ENCODE data around the gene PSD4.

The PSD4 gene

GRCh38 chr2:113173542-113174375 lies at the start of gene PSD4:
Gene PSD4, plus strand, starts transcription at chr2:113173971. Its CDS starts 8,486 bp downstream, at chr2:113182457.
- TF ChIP-seq CTCF (IDR thresholded peaks at IDR 0.05; ENCODE audit: insufficient read depth, low read length, poor library complexity, severe bottlenecking) (no peak), EZH2phosphoT487 (conservative IDR thresholded peaks at IDR 0.05; ENCODE audit: low read length) (no peak)
- Histone ChIP-seq H2AFZ (ENCODE audit: low read depth, low read length, severe bottlenecking) (peak within 1 kb of the TSS; percentile 90), H3K9me3 (ENCODE audit: insufficient read depth, low read length) (no peaks in the 10 kb centered on the region), H4K20me1 (ENCODE audit: low read depth, low read length) (peaks cover 8% of the 10 kb centered on the region; the same call in 1 of the 2 replicates), H3K79me2 (ENCODE audit: insufficient read depth, low read length) (peaks cover 45% of the 10 kb centered on the region), H3K36me3 (ENCODE audit: low read length) (no peaks in the 10 kb centered on the region), H3F3A (ENCODE audit: insufficient read depth) (peaks cover 3% of the 10 kb centered on the region; the same call in 1 of the 2 replicates), H3K4me3 (ENCODE audit: insufficient read depth, low read length, poor library complexity, severe bottlenecking) (peak within 1 kb of the TSS; percentile 73), H3K27me3 (ENCODE audit: low read length) (no peaks in the 10 kb centered on the region), H3K27ac (ENCODE audit: low read depth, low read length) (peak within 1 kb of the TSS; percentile 75), H3K4me2 (ENCODE audit: low read depth, low read length, poor library complexity, severe bottlenecking) (peak within 1 kb of the TSS; percentile 99), H3K9me2 (replicated peaks; ENCODE audit: insufficient read depth, low read length) (no peaks in the 10 kb centered on the region), H3K9ac (ENCODE audit: low read length) (peak within 1 kb of the TSS; percentile 79)

DNA sequence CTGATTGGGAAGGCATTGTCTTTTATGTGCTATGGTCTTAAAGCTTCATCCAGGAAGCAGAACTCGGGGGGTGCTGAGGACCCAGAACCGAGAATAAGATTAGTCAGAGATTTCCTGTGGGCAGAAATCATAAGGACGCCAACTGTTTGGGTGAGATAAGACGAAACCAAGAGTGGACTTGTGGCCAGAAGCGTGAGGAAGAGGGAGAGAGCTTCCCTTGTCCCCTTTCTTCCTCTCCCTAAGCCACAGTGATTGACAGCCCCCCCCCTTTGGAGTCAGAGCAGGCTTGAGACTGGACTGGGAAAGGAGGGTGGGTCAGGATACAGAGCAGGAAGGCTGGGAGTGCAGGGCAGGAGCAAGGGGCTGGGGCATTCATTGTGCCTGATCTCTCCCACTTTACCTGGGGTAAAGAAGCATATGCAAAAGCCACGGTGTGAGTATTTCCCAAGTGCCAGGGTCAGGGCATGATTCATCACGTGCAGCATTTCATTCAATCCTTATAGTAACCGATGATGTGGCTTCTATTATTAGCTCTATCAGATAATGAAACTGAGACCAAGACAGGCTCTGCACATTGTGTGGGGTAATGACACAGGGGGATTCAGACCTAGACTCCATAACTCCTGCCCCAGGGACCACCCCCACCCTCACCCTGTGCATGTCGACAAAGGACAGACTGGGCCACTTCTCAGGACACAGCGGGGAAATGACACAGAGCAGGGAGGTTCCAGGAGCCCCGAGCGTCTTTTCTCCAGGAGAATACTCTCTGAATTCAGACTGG lies 49.4 kb upstream of the PSD4 start:
- Histone ChIP-seq H3F3A (ENCODE audit: insufficient read depth) (no peaks in the 10 kb centered on the region), H3K4me2 (ENCODE audit: low read depth, low read length, poor library complexity, severe bottlenecking) (no peak overlapping the region), H3K27me3 (ENCODE audit: low read length) (no peaks in the 10 kb centered on the region), H3K4me3 (ENCODE audit: insufficient read depth, low read length, poor library complexity, severe bottlenecking) (no peak overlapping the region), H3K27ac (ENCODE audit: low read depth, low read length) (no peak overlapping the region), H3K79me2 (ENCODE audit: insufficient read depth, low read length) (no peaks in the 10 kb centered on the region), H2AFZ (ENCODE audit: low read depth, low read length, severe bottlenecking) (no peak overlapping the region), H3K36me3 (ENCODE audit: low read length) (no peaks in the 10 kb centered on the region), H3K9me2 (replicated peaks; ENCODE audit: insufficient read depth, low read length) (no peaks in the 10 kb centered on the region; the same call in 1 of the 2 replicates), H4K20me1 (ENCODE audit: low read depth, low read length) (no peaks in the 10 kb centered on the region), H3K9ac (ENCODE audit: low read length) (no peak overlapping the region), H3K9me3 (ENCODE audit: insufficient read depth, low read length) (no peaks in the 10 kb centered on the region)
- no peak for TF ChIP-seq CTCF (IDR thresholded peaks at IDR 0.05; ENCODE audit: insufficient read depth, low read length, poor library complexity, severe bottlenecking)
- TF ChIP-seq EZH2phosphoT487 (conservative IDR thresholded peaks at IDR 0.05; ENCODE audit: low read length): no peak

- no peak overlapping the region for H2AFZ ChIP-seq (ENCODE audit: low read depth, low read length, severe bottlenecking)
Observed at GRCh38 chr2:113124984-113125855, 48.6 kb upstream of the PSD4 start.

More at GRCh38 chr2:113124984-113125855, 48.6 kb upstream of the PSD4 start:
- H3K9ac ChIP-seq (ENCODE audit: low read length): no peak overlapping the region
- H3K4me2 ChIP-seq (ENCODE audit: low read depth, low read length, poor library complexity, severe bottlenecking): no peak overlapping the region
- no peak overlapping the region for H3K4me3 ChIP-seq (ENCODE audit: insufficient read depth, low read length, poor library complexity, severe bottlenecking)
- H4K20me1 ChIP-seq (ENCODE audit: low read depth, low read length): no peaks in the 10 kb centered on the region
- no peaks in the 10 kb centered on the region for H3K36me3 ChIP-seq (ENCODE audit: low read length)
- H3K79me2 ChIP-seq (ENCODE audit: insufficient read depth, low read length): no peaks in the 10 kb centered on the region
- H3K27ac ChIP-seq (ENCODE audit: low read depth, low read length): no peak overlapping the region
- no peaks in the 10 kb centered on the region for H3K9me3 ChIP-seq (ENCODE audit: insufficient read depth, low read length)
- H3F3A ChIP-seq (ENCODE audit: insufficient read depth): no peaks in the 10 kb centered on the region
- no peaks in the 10 kb centered on the region for H3K27me3 ChIP-seq (ENCODE audit: low read length)
- TF ChIP-seq CTCF (IDR thresholded peaks at IDR 0.05; ENCODE audit: insufficient read depth, low read length, poor library complexity, severe bottlenecking) (no peak), EZH2phosphoT487 (conservative IDR thresholded peaks at IDR 0.05; ENCODE audit: low read length) (no peak)
- no peaks in the 10 kb centered on the region; the same call in 1 of the 2 replicates for H3K9me2 ChIP-seq (replicated peaks; ENCODE audit: insufficient read depth, low read length)
